IMR-90 (cell line): ENCODE data around the gene CCDC102A.

ENCODE experiments used
- BHLHE40 ChIP-seq: fragments of 150-350 bp; IDR thresholded peaks from 2 replicates; pipeline ENCODE4 v1.6.1; 2016; ENCODE audit warnings: mild to moderate bottlenecking, low read depth, low read length
- CTCF ChIP-seq: conservative IDR thresholded peaks from 2 replicates; pipeline ENCODE4 v1.5.1; 2012; ENCODE audit warnings: mild to moderate bottlenecking, low read depth, low read length, improper control_type of control experiment
- FOS ChIP-seq: fragments of 150-350 bp; IDR thresholded peaks from 2 replicates; pipeline ENCODE4 v1.6.1; 2016; ENCODE audit warnings: low read depth, low read length
- MAZ ChIP-seq: IDR thresholded peaks from 2 replicates; pipeline ENCODE4 v1.6.1; 2012; ENCODE audit warnings: low read depth, mild to moderate bottlenecking, low read length, improper control_type of control experiment, moderate library complexity, borderline replicate concordance
- POLR2A ChIP-seq: IDR thresholded peaks from 2 replicates; pipeline ENCODE4 v1.6.1; 2012; ENCODE audit warnings: mild to moderate bottlenecking, low read depth, low read length
- RAD21 ChIP-seq: IDR thresholded peaks from 2 replicates; pipeline ENCODE4 v1.6.1; 2012; ENCODE audit warnings: low read length, improper control_type of control experiment
- RCOR1 ChIP-seq: IDR thresholded peaks from 2 replicates; pipeline ENCODE4 v1.6.1; 2012; ENCODE audit warnings: mild to moderate bottlenecking, low read length, improper control_type of control experiment; ENCODE audit not compliant: insufficient replicate concordance
- SMC3 ChIP-seq: fragments of 150-350 bp; IDR thresholded peaks from 2 replicates; pipeline ENCODE4 v1.6.1; 2016; ENCODE audit warnings: low read depth, mild to moderate bottlenecking, antibody characterized with exemption, low read length, moderate library complexity

GRCh38 chr16:57471209-57471608, 65.2 kb downstream of the CCDC102A start:
- TF ChIP-seq BHLHE40 (no peak), CTCF (no peak), MAZ (no peak), POLR2A (no peak), RAD21 (no peak), SMC3 (no peak), FOS (no peak), RCOR1 (no peak)
